ENCODE measurements around the gene GPATCH11. TPM values are rescaled to one million over a fixed set of nuclear protein-coding genes. Genes with fewer than 3 reads are reported as not detected.
A peak's percentile ranks its signal among the peaks of the same experiment; 100 is the strongest.

GPATCH11 gene
- polyA plus RNA-seq (2013, experiment 1 of 4), result 11.3 TPM
- polyA plus RNA-seq (2013, experiment 2 of 4), result 11.3 TPM
- polyA plus RNA-seq (2013, experiment 3 of 4), result 9.9 TPM
- 10.8 TPM for polyA plus RNA-seq (2013, experiment 4 of 4)

- H3K36me3 ChIP-seq (ENCODE audit: control insufficient read depth, insufficient read depth, low read length), result no peaks in the 10 kb centered on the region
- no peak within 1 kb of the TSS for H3K27ac ChIP-seq (ENCODE audit: insufficient read depth, low read depth, low read length, poor library complexity, severe bottlenecking)
- no peaks in the 10 kb centered on the region for H3K27me3 ChIP-seq (ENCODE audit: control insufficient read depth, insufficient read depth, low read length, poor library complexity, severe bottlenecking)
- WGBS, 2 experiments, result 0% methylated on average over 72 to 74 of the region's 74 CpGs
- peak within 1 kb of the TSS; percentile 96 for H3K4me3 ChIP-seq (ENCODE audit: insufficient read depth, low read depth, low read length)
- H3K9me3 ChIP-seq (ENCODE audit: control insufficient read depth, low read length), result no peaks in the 10 kb centered on the region
- H3K4me1 ChIP-seq (ENCODE audit: control insufficient read depth, insufficient read depth, low read length), result no peaks in the 10 kb centered on the region
These were observed at the start of gene GPATCH11, which contains the start of gene HEATR5B for GRCh38 chr2:37083873-37084794. GPATCH11 (plus strand) TSS chr2:37084518; CDS start chr2:37088382, 3,864 bp downstream. HEATR5B (minus strand) TSS chr2:37084372; CDS start chr2:37083414, 958 bp downstream.

GRCh38 chr2:37037771-37038170 lies 46.5 kb upstream of the GPATCH11 start:
- Histone ChIP-seq H3K4me3 (ENCODE audit: insufficient read depth, low read depth, low read length) (no peak overlapping the region), H3K4me1 (ENCODE audit: control insufficient read depth, insufficient read depth, low read length) (no peaks in the 10 kb centered on the region), H3K9me3 (ENCODE audit: control insufficient read depth, low read length) (no peaks in the 10 kb centered on the region), H3K27ac (ENCODE audit: insufficient read depth, low read depth, low read length, poor library complexity, severe bottlenecking) (no peak overlapping the region), H3K27me3 (ENCODE audit: control insufficient read depth, insufficient read depth, low read length, poor library complexity, severe bottlenecking) (no peaks in the 10 kb centered on the region), H3K36me3 (ENCODE audit: control insufficient read depth, insufficient read depth, low read length) (no peaks in the 10 kb centered on the region)
- WGBS, 2 experiments, result 100% methylated on average over 1 of the region's 2 CpGs

- Histone ChIP-seq H3K27ac (ENCODE audit: insufficient read depth, low read depth, low read length, poor library complexity, severe bottlenecking) (no peak overlapping the region), H3K36me3 (ENCODE audit: control insufficient read depth, insufficient read depth, low read length) (no peaks in the 10 kb centered on the region), H3K27me3 (ENCODE audit: control insufficient read depth, insufficient read depth, low read length, poor library complexity, severe bottlenecking) (no peaks in the 10 kb centered on the region), H3K4me3 (ENCODE audit: insufficient read depth, low read depth, low read length) (no peak overlapping the region), H3K4me1 (ENCODE audit: control insufficient read depth, insufficient read depth, low read length) (no peaks in the 10 kb centered on the region), H3K9me3 (ENCODE audit: control insufficient read depth, low read length) (no peaks in the 10 kb centered on the region)
- 92 to 93% methylated on average over 2 of the region's 3 CpGs for WGBS, 2 experiments
These were observed 44.7 kb upstream of the GPATCH11 start for GRCh38 chr2:37039580-37039979.

- Histone ChIP-seq H3K4me1 (ENCODE audit: control insufficient read depth, insufficient read depth, low read length) (no peaks in the 10 kb centered on the region), H3K36me3 (ENCODE audit: control insufficient read depth, insufficient read depth, low read length) (peaks cover 16% of the 10 kb centered on the region), H3K27me3 (ENCODE audit: control insufficient read depth, insufficient read depth, low read length, poor library complexity, severe bottlenecking) (no peaks in the 10 kb centered on the region), H3K4me3 (ENCODE audit: insufficient read depth, low read depth, low read length) (no peak overlapping the region), H3K27ac (ENCODE audit: insufficient read depth, low read depth, low read length, poor library complexity, severe bottlenecking) (no peak overlapping the region), H3K9me3 (ENCODE audit: control insufficient read depth, low read length) (no peaks in the 10 kb centered on the region)
- 94 to 97% methylated on average over 4 to 5 of the region's 5 CpGs for WGBS, 2 experiments
These were observed 31.6 kb upstream of the GPATCH11 start for GRCh38 chr2:37052600-37053332.

GRCh38 chr2:37059841-37060240 lies 24.5 kb upstream of the GPATCH11 start:
- Histone ChIP-seq H3K4me3 (ENCODE audit: insufficient read depth, low read depth, low read length) (no peak overlapping the region), H3K36me3 (ENCODE audit: control insufficient read depth, insufficient read depth, low read length) (peaks cover 12% of the 10 kb centered on the region), H3K9me3 (ENCODE audit: control insufficient read depth, low read length) (no peaks in the 10 kb centered on the region), H3K27me3 (ENCODE audit: control insufficient read depth, insufficient read depth, low read length, poor library complexity, severe bottlenecking) (no peaks in the 10 kb centered on the region), H3K4me1 (ENCODE audit: control insufficient read depth, insufficient read depth, low read length) (no peaks in the 10 kb centered on the region), H3K27ac (ENCODE audit: insufficient read depth, low read depth, low read length, poor library complexity, severe bottlenecking) (no peak overlapping the region)
- 92 to 93% methylated on average over 2 to 3 of the region's 3 CpGs for WGBS, 2 experiments

GRCh38 chr2:37060446-37060845 lies 23.9 kb upstream of the GPATCH11 start:
- Histone ChIP-seq H3K4me1 (ENCODE audit: control insufficient read depth, insufficient read depth, low read length) (no peaks in the 10 kb centered on the region), H3K27me3 (ENCODE audit: control insufficient read depth, insufficient read depth, low read length, poor library complexity, severe bottlenecking) (no peaks in the 10 kb centered on the region), H3K4me3 (ENCODE audit: insufficient read depth, low read depth, low read length) (no peak overlapping the region), H3K27ac (ENCODE audit: insufficient read depth, low read depth, low read length, poor library complexity, severe bottlenecking) (no peak overlapping the region), H3K9me3 (ENCODE audit: control insufficient read depth, low read length) (no peaks in the 10 kb centered on the region), H3K36me3 (ENCODE audit: control insufficient read depth, insufficient read depth, low read length) (peaks cover 12% of the 10 kb centered on the region)
- WGBS, 2 experiments, result 96 to 97% methylated on average over 7 of the region's 7 CpGs

GRCh38 chr2:37061013-37061711 lies 23.2 kb upstream of the GPATCH11 start:
- H3K4me3 ChIP-seq (ENCODE audit: insufficient read depth, low read depth, low read length), result no peak overlapping the region
- no peak overlapping the region for H3K27ac ChIP-seq (ENCODE audit: insufficient read depth, low read depth, low read length, poor library complexity, severe bottlenecking)
- H3K36me3 ChIP-seq (ENCODE audit: control insufficient read depth, insufficient read depth, low read length), result peaks cover 9% of the 10 kb centered on the region
- H3K4me1 ChIP-seq (ENCODE audit: control insufficient read depth, insufficient read depth, low read length), result no peaks in the 10 kb centered on the region
- no peaks in the 10 kb centered on the region for H3K27me3 ChIP-seq (ENCODE audit: control insufficient read depth, insufficient read depth, low read length, poor library complexity, severe bottlenecking)
- no peaks in the 10 kb centered on the region for H3K9me3 ChIP-seq (ENCODE audit: control insufficient read depth, low read length)

GRCh38 chr2:37061776-37062175 lies 22.5 kb upstream of the GPATCH11 start:
- 97 to 98% methylated on average over 5 of the region's 5 CpGs for WGBS, 2 experiments
- Histone ChIP-seq H3K4me1 (ENCODE audit: control insufficient read depth, insufficient read depth, low read length) (no peaks in the 10 kb centered on the region), H3K27me3 (ENCODE audit: control insufficient read depth, insufficient read depth, low read length, poor library complexity, severe bottlenecking) (no peaks in the 10 kb centered on the region), H3K9me3 (ENCODE audit: control insufficient read depth, low read length) (no peaks in the 10 kb centered on the region), H3K4me3 (ENCODE audit: insufficient read depth, low read depth, low read length) (no peak overlapping the region), H3K36me3 (ENCODE audit: control insufficient read depth, insufficient read depth, low read length) (peaks cover 5% of the 10 kb centered on the region), H3K27ac (ENCODE audit: insufficient read depth, low read depth, low read length, poor library complexity, severe bottlenecking) (no peak overlapping the region)

GRCh38 chr2:37068686-37069085 lies 15.6 kb upstream of the GPATCH11 start:
- WGBS, 2 experiments, result 88 to 92% methylated on average over 4 to 6 of the region's 6 CpGs
- Histone ChIP-seq H3K27ac (ENCODE audit: insufficient read depth, low read depth, low read length, poor library complexity, severe bottlenecking) (no peak overlapping the region), H3K4me1 (ENCODE audit: control insufficient read depth, insufficient read depth, low read length) (no peaks in the 10 kb centered on the region), H3K9me3 (ENCODE audit: control insufficient read depth, low read length) (no peaks in the 10 kb centered on the region), H3K27me3 (ENCODE audit: control insufficient read depth, insufficient read depth, low read length, poor library complexity, severe bottlenecking) (no peaks in the 10 kb centered on the region), H3K4me3 (ENCODE audit: insufficient read depth, low read depth, low read length) (no peak overlapping the region), H3K36me3 (ENCODE audit: control insufficient read depth, insufficient read depth, low read length) (peaks cover 10% of the 10 kb centered on the region)

Measured in ectodermal cell (in vitro differentiated cells).